HepG2 (cell line): Measurements from ENCODE around the gene USE1. TPM values are rescaled to one million over a fixed set of nuclear protein-coding genes. Genes with fewer than 3 reads are reported as not detected.
A peak's percentile ranks its signal among the peaks of the same experiment; 100 is the strongest.

ENCODE experiments used
- FOSL2 ChIP-seq: sonication (generic); formaldehyde crosslinking; IDR thresholded peaks from 2 replicates; pipeline ENCODE4 v1.4.0; 2020; ENCODE audit warnings: missing genetic modification reagents
- FOXP1 ChIP-seq, 2 experiments: fragments of 450-650 bp in 1 of 2; IDR thresholded peaks; 2 replicates each; pipeline ENCODE4 v1.6.1; 2017 to 2018; ENCODE audit warnings: antibody characterized with exemption in 1 of 2
- GFI1 ChIP-seq: sonication (generic); formaldehyde crosslinking; IDR thresholded peaks from 2 replicates; pipeline ENCODE4 v1.5.0; 2020; ENCODE audit warnings: missing genetic modification reagents, mild to moderate bottlenecking, borderline replicate concordance
- HCFC1 ChIP-seq: fragments of 150-350 bp; IDR thresholded peaks from 2 replicates; pipeline ENCODE4 v1.6.1; 2014; ENCODE audit warnings: low read depth, low read length
- KLF11 ChIP-seq: IDR thresholded peaks from 2 replicates; pipeline ENCODE4 v1.6.1; 2016; ENCODE audit warnings: missing compliant biosample characterization
- LCORL ChIP-seq, 2 experiments: fragments of 450-650 bp in 1 of 2; sonication (generic) in 1 of 2; formaldehyde crosslinking in 1 of 2; IDR thresholded peaks; 2 replicates each; pipeline versions ENCODE4 v1.5.0 to v1.6.1; 2017 to 2020; ENCODE audit warnings: antibody characterized with exemption in 1 of 2, missing genetic modification reagents in 1 of 2
- MAX ChIP-seq: IDR thresholded peaks from 2 replicates; pipeline ENCODE4 v1.6.1; 2012; ENCODE audit warnings: inconsistent platforms
- MXI1 ChIP-seq: IDR thresholded peaks from 3 replicates; pipeline ENCODE4 v1.6.1; 2012; ENCODE audit warnings: low read depth, low read length, inconsistent platforms, borderline replicate concordance
- NFIC ChIP-seq: IDR thresholded peaks from 2 replicates; pipeline ENCODE4 v1.6.1; 2012; ENCODE audit warnings: mild to moderate bottlenecking, low read length, inconsistent platforms
- PHF20 ChIP-seq: sonication (generic); formaldehyde crosslinking; IDR thresholded peaks from 2 replicates; pipeline ENCODE4 v1.5.0; 2020; ENCODE audit warnings: mild to moderate bottlenecking, missing genetic modification reagents
- POLR2A ChIP-seq, 2 experiments: IDR thresholded peaks; 2 replicates each; pipeline ENCODE4 v1.6.1; 2011; ENCODE audit warnings: low read depth in 2 of 2, low read length in 2 of 2, mild to moderate bottlenecking in 1 of 2, moderate library complexity in 1 of 2; ENCODE audit not compliant: insufficient read depth in 1 of 2
- SALL1 ChIP-seq: sonication (generic); formaldehyde crosslinking; IDR thresholded peaks from 2 replicates; pipeline ENCODE4 v1.8.0; 2022; ENCODE audit warnings: mild to moderate bottlenecking, missing genetic modification reagents
- TAF15 ChIP-seq: fragments of 200-400 bp; formaldehyde crosslinking; IDR thresholded peaks from one replicate; pipeline ENCODE4 v1.6.1; 2018; ENCODE audit warnings: mild to moderate bottlenecking, low read depth, low read length; ENCODE audit not compliant: poor library complexity, severe bottlenecking
- YY1 ChIP-seq: IDR thresholded peaks from 2 replicates; pipeline ENCODE4 v1.6.1; 2011; ENCODE audit warnings: low read length, low read depth, moderate library complexity, mild to moderate bottlenecking; ENCODE audit not compliant: insufficient read depth, insufficient replicate concordance
- ZBTB3 ChIP-seq: sonication (generic); formaldehyde crosslinking; IDR thresholded peaks from 2 replicates; pipeline ENCODE4 v1.4.0; 2020; ENCODE audit warnings: low read depth, mild to moderate bottlenecking, moderate library complexity, missing genetic modification reagents, borderline replicate concordance
- ZNF501 ChIP-seq: sonication (generic); formaldehyde crosslinking; IDR thresholded peaks from 2 replicates; pipeline ENCODE4 v1.5.1; 2020; ENCODE audit warnings: mild to moderate bottlenecking, moderate library complexity, missing genetic modification reagents
- ZNF557 ChIP-seq: sonication (generic); formaldehyde crosslinking; IDR thresholded peaks from 2 replicates; pipeline ENCODE4 v1.4.0; 2020; ENCODE audit warnings: missing genetic modification reagents
- ZNF770 ChIP-seq: sonication (generic); formaldehyde crosslinking; IDR thresholded peaks from 2 replicates; pipeline ENCODE4 v1.5.0; 2020; ENCODE audit warnings: mild to moderate bottlenecking, missing genetic modification reagents
- polyA plus RNA-seq, 8 experiments: library from polyadenylated mRNA; depleted of rRNA in 3 of 8; stranded (reverse) in 7 of 8; unstranded in 1 of 8; fragments of >200 nt; fragmentation: Illumina TruSeq in 4 of 8; extraction: Trizol in 4 of 8; gene quantifications; 2 replicates each; pipeline versions ENCODE4 v1.2.1 to v1.2.3, GENCODE V29; 2011 to 2016; ENCODE audit warnings: low read depth in 4 of 8, missing spikeins in 1 of 8, mixed read lengths in 1 of 8; ENCODE audit not compliant: insufficient read depth in 1 of 8
- total RNA-seq, 5 experiments: library from RNA; depleted of rRNA; stranded (reverse); fragments of >200 nt; fragmentation: Illumina TruSeq; extraction: Trizol; gene quantifications; 2 replicates each; pipeline ENCODE4 v1.2.3, GENCODE V29; 2016; ENCODE audit warnings: low read depth in 1 of 5
- TF ChIP-seq, protein P1 (sequence below): IDR thresholded peaks from 2 replicates; pipeline ENCODE4 v1.6.1; 2016; ENCODE audit warnings: mild to moderate bottlenecking
- TF ChIP-seq, protein P2 (sequence below): sonication (generic); formaldehyde crosslinking; IDR thresholded peaks from 2 replicates; pipeline ENCODE4 v1.5.0; 2020; ENCODE audit warnings: mild to moderate bottlenecking, missing genetic modification reagents

USE1 gene
- total and polyA plus RNA-seq, 2 of the 13 experiments (the other 11 are each of a cell fraction or from before 2014, with no cell fraction given), result 9.9 to 17.6 TPM

DNA sequence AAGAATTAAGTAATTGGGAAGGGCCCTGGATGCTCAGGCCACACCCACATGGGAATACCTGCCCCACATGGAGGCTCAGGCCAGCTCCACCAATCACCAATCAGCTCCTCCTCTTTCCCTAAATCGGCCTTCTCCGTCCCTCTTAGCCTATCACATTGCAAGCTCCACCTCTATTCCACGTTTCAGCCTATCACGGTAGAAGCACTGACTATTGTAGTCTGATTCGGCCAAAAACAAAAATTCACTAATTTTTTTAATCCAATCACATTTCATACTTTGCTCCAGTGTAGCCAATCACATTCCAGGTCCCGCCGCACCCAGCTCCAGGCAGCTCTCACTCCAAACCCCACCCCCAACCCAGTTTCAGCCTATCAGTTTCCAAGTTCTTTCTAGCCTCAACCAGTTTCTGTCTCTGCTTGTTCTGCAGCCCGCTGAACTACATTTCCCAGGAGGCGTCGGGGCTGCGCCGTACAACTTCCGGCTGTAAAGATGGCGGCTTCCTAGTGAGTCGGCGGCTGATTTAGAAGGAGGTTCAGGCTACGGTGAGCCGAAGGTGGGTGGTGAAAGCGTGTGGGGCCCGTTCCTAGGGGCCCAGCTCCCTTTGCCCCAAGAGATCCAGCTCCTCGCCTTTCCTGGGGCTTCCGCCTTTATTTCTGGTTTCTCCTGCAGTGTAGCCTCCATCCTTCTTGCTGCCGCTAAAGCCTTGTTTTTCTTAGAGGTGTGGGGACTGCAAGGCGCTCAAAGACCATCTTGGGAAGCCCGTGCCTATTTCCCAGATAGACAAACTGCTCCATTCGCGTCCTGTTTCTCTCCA is 52.0 kb downstream of the USE1 start, which contains the start of gene BABAM1 (continued):
- TF ChIP-seq YY1 (peak; percentile 98), LCORL (IDR thresholded peaks at IDR 0.05) (peak; percentile 95), LCORL (CRISPR knock-in tag; IDR thresholded peaks at IDR 0.05) (no peak), MXI1 (peak; percentile 57; the same call in 1 of the 3 replicates), KLF11 (CRISPR knock-in tag) (peak; percentile 55; the same call in 1 of the 2 replicates), HCFC1 (peak; percentile 94), GFI1 (0 out of 2 replicates have a peak, but pooled peaks have one; percentile 35), NFIC (peak; percentile 32; the same call in 1 of the 2 replicates), ZNF770 (CRISPR knock-in tag) (0 out of 2 replicates have a peak, but pooled peaks have one; percentile 40), ZNF557 (CRISPR knock-in tag) (no peak), ZBTB3 (CRISPR knock-in tag) (0 out of 2 replicates have a peak, but pooled peaks have one; percentile 28), SALL1 (CRISPR knock-in tag) (peak; percentile 41), FOXP1 (IDR thresholded peaks at IDR 0.05) (no peak), FOXP1 (CRISPR knock-in tag; IDR thresholded peaks at IDR 0.05) (no peak), POLR2A (IDR thresholded peaks at IDR 0.05; ENCODE audit: insufficient read depth in 1 of 2, low read depth in 2 of 2, low read length in 2 of 2) (peak; percentile 65 to 82), FOSL2 (peak; percentile 27; the same call in 1 of the 2 replicates), ZNF501 (CRISPR knock-in tag) (peak; percentile 79), TAF15 (no peak), MAX (peak; percentile 26; the same call in 1 of the 2 replicates), PHF20 (CRISPR knock-in tag) (peak; percentile 85)
- TF ChIP-seq, protein P1, sequence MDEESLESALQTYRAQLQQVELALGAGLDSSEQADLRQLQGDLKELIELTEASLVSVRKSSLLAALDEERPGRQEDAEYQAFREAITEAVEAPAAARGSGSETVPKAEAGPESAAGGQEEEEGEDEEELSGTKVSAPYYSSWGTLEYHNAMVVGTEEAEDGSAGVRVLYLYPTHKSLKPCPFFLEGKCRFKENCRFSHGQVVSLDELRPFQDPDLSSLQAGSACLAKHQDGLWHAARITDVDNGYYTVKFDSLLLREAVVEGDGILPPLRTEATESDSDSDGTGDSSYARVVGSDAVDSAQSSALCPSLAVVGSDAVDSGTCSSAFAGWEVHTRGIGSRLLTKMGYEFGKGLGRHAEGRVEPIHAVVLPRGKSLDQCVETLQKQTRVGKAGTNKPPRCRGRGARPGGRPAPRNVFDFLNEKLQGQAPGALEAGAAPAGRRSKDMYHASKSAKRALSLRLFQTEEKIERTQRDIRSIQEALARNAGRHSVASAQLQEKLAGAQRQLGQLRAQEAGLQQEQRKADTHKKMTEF, result peak; percentile 49; the same call in 1 of the 2 replicates
- TF ChIP-seq, protein P2, sequence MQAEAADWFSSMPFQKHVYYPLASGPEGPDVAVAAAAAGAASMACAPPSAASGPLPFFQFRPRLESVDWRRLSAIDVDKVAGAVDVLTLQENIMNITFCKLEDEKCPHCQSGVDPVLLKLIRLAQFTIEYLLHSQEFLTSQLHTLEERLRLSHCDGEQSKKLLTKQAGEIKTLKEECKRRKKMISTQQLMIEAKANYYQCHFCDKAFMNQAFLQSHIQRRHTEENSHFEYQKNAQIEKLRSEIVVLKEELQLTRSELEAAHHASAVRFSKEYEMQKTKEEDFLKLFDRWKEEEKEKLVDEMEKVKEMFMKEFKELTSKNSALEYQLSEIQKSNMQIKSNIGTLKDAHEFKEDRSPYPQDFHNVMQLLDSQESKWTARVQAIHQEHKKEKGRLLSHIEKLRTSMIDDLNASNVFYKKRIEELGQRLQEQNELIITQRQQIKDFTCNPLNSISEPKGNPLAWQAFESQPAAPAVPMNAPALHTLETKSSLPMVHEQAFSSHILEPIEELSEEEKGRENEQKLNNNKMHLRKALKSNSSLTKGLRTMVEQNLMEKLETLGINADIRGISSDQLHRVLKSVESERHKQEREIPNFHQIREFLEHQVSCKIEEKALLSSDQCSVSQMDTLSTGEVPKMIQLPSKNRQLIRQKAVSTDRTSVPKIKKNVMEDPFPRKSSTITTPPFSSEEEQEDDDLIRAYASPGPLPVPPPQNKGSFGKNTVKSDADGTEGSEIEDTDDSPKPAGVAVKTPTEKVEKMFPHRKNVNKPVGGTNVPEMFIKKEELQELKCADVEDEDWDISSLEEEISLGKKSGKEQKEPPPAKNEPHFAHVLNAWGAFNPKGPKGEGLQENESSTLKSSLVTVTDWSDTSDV (CRISPR knock-in tag), result no peak
